Activated naive CD4-positive, alpha-beta T cell treated with anti-CD3 and anti-CD28 coated beads, Interleukin-2, amount 50 U/mL, for 24 hours (primary cell): Measurements from ENCODE around the gene DDX52.

Experiments used
- H3K27ac Mint-ChIP-seq: one replicate; pipeline ENCODE4 v1.8.0; 2021; ENCODE audit warnings: mild to moderate bottlenecking, mixed read lengths
- H3K27me3 Mint-ChIP-seq: one replicate; pipeline ENCODE4 v1.8.0; 2021; ENCODE audit warnings: mixed read lengths
- H3K36me3 Mint-ChIP-seq: one replicate; pipeline ENCODE4 v1.8.0; 2021; ENCODE audit warnings: mixed read lengths
- H3K4me1 Mint-ChIP-seq: one replicate; pipeline ENCODE4 v1.8.0; 2021; ENCODE audit warnings: mixed read lengths
- H3K4me3 Mint-ChIP-seq: one replicate; pipeline ENCODE4 v1.8.0; 2021; ENCODE audit warnings: mild to moderate bottlenecking, mixed read lengths
- H3K9me3 Mint-ChIP-seq: one replicate; pipeline ENCODE4 v1.8.0; 2021; ENCODE audit warnings: mixed read lengths

The DDX52 gene

GRCh38 chr17:37568350-37569053, 74.7 kb downstream of the DDX52 start:
- Mint-ChIP-seq H3K4me3 (no peak overlapping the region), H3K9me3 (no peaks in the 10 kb centered on the region), H3K27me3 (no peaks in the 10 kb centered on the region), H3K36me3 (peaks cover 26% of the 10 kb centered on the region), H3K27ac (no peak overlapping the region), H3K4me1 (peaks cover 18% of the 10 kb centered on the region)

- Mint-ChIP-seq H3K27me3 (no peaks in the 10 kb centered on the region), H3K4me1 (peaks cover 18% of the 10 kb centered on the region), H3K27ac (no peak overlapping the region), H3K4me3 (no peak overlapping the region), H3K36me3 (peaks cover 21% of the 10 kb centered on the region), H3K9me3 (no peaks in the 10 kb centered on the region)
Observed at GRCh38 chr17:37567538-37567937, 75.7 kb downstream of the DDX52 start.

- Mint-ChIP-seq H3K9me3 (no peaks in the 10 kb centered on the region), H3K4me3 (no peak overlapping the region), H3K4me1 (peaks cover 22% of the 10 kb centered on the region), H3K27me3 (no peaks in the 10 kb centered on the region), H3K27ac (peak overlapping the region; percentile 18), H3K36me3 (peaks cover 21% of the 10 kb centered on the region)
Observed at GRCh38 chr17:37567137-37567536, 76.1 kb downstream of the DDX52 start.

GRCh38 chr17:37564252-37564651, 79.0 kb downstream of the DDX52 start:
- Mint-ChIP-seq H3K36me3 (peaks cover 18% of the 10 kb centered on the region), H3K4me3 (no peak overlapping the region), H3K9me3 (no peaks in the 10 kb centered on the region), H3K27ac (peak overlapping the region; percentile 19), H3K27me3 (no peaks in the 10 kb centered on the region), H3K4me1 (peaks cover 23% of the 10 kb centered on the region)

- Mint-ChIP-seq H3K36me3 (peaks cover 20% of the 10 kb centered on the region), H3K4me3 (no peak overlapping the region), H3K27me3 (no peaks in the 10 kb centered on the region), H3K27ac (peak overlapping the region; percentile 81), H3K4me1 (peaks cover 19% of the 10 kb centered on the region), H3K9me3 (no peaks in the 10 kb centered on the region)
Observed at GRCh38 chr17:37562016-37562745, 81.1 kb downstream of the DDX52 start.
